SK-N-SH treated with all-trans-retinoic acid at 6 μM for 48 hours (cell line): ENCODE results near the gene KCNJ12.
"Not testable (repeated sequence)": the region's sequence is repeated elsewhere in the genome, so short reads cannot be mapped to it uniquely, and the experiment has no call there.

Source experiments
- ATAC-seq: fragments of 200-7000 bp; cut with Tn5 transposase; 3 replicates; pipeline ENCODE4 v1.9.1; 2020; ENCODE audit warnings: mild to moderate bottlenecking, moderate library complexity
- ARNTL ChIP-seq: fragments of 450-650 bp; formaldehyde crosslinking; IDR thresholded peaks from 2 replicates; pipeline ENCODE4 v1.5.0; 2020; ENCODE audit warnings: low read depth, mild to moderate bottlenecking, moderate library complexity, borderline replicate concordance
- BACH2 ChIP-seq: fragments of 250-450 bp; sonication (Bioruptor Pico); IDR thresholded peaks from 2 replicates; pipeline ENCODE4 v1.9.0; 2021; ENCODE audit warnings: mild to moderate bottlenecking, borderline replicate concordance
- CREB5 ChIP-seq: fragments of 250-450 bp; sonication (Bioruptor Pico); IDR thresholded peaks from 2 replicates; pipeline ENCODE4 v1.5.1; 2020; ENCODE audit warnings: low read depth, mild to moderate bottlenecking, moderate library complexity
- CSDC2 ChIP-seq: fragments of 250-450 bp; sonication (Bioruptor Pico); IDR thresholded peaks from 2 replicates; pipeline ENCODE4 v1.5.0; 2020; ENCODE audit warnings: mild to moderate bottlenecking, moderate library complexity
- ESRRG ChIP-seq: fragments of 250-450 bp; sonication (Bioruptor Pico); IDR thresholded peaks from 2 replicates; pipeline ENCODE4 v1.6.1; 2021; ENCODE audit warnings: mild to moderate bottlenecking
- GLIS3 ChIP-seq: fragments of 250-450 bp; sonication (Bioruptor Pico); IDR thresholded peaks from 2 replicates; pipeline ENCODE4 v1.5.0; 2020; ENCODE audit warnings: mild to moderate bottlenecking, moderate library complexity
- OSR1 ChIP-seq: fragments of 250-450 bp; sonication (Bioruptor Pico); IDR thresholded peaks from 2 replicates; pipeline ENCODE4 v1.8.0; 2022; ENCODE audit warnings: moderate library complexity, mild to moderate bottlenecking, inconsistent platforms
- PPARA ChIP-seq: fragments of 250-450 bp; sonication (Bioruptor Pico); IDR thresholded peaks from 2 replicates; pipeline ENCODE4 v1.5.0; 2020; ENCODE audit warnings: mild to moderate bottlenecking, borderline replicate concordance
- SNAI2 ChIP-seq: fragments of 250-450 bp; sonication (Bioruptor Pico); IDR thresholded peaks from 2 replicates; pipeline ENCODE4 v1.5.0; 2020; ENCODE audit warnings: mild to moderate bottlenecking, moderate library complexity
- TCF4 ChIP-seq: fragments of 250-450 bp; sonication (Bioruptor Pico); IDR thresholded peaks from 2 replicates; pipeline ENCODE4 v1.8.0; 2021; ENCODE audit warnings: mild to moderate bottlenecking, moderate library complexity, borderline replicate concordance
- TOX ChIP-seq: fragments of 250-450 bp; sonication (Bioruptor Pico); IDR thresholded peaks from 2 replicates; pipeline ENCODE4 v1.8.0; 2021; ENCODE audit warnings: mild to moderate bottlenecking, moderate library complexity, borderline replicate concordance
- TSHZ2 ChIP-seq: fragments of 250-450 bp; sonication (Bioruptor Pico); IDR thresholded peaks from 2 replicates; pipeline ENCODE4 v1.5.0; 2020; ENCODE audit warnings: mild to moderate bottlenecking, moderate library complexity
- ZC3H10 ChIP-seq: fragments of 250-450 bp; sonication (Bioruptor Pico); IDR thresholded peaks from 2 replicates; pipeline ENCODE4 v1.5.1; 2021; ENCODE audit warnings: mild to moderate bottlenecking, moderate library complexity
- ZFP3 ChIP-seq: fragments of 250-450 bp; sonication (Bioruptor Pico); IDR thresholded peaks from 2 replicates; pipeline ENCODE4 v1.5.0; 2020; ENCODE audit warnings: mild to moderate bottlenecking, moderate library complexity
- ZNF565 ChIP-seq: fragments of 450-650 bp; formaldehyde crosslinking; conservative IDR thresholded peaks from 2 replicates; pipeline ENCODE4 v1.5.0; 2020; ENCODE audit warnings: low read depth, mild to moderate bottlenecking, moderate library complexity
- ZNF70 ChIP-seq: fragments of 450-650 bp; formaldehyde crosslinking; IDR thresholded peaks from 2 replicates; pipeline ENCODE4 v1.5.0; 2020; ENCODE audit warnings: mild to moderate bottlenecking, moderate library complexity
- ZNF8 ChIP-seq: fragments of 450-650 bp; formaldehyde crosslinking; IDR thresholded peaks from 2 replicates; pipeline ENCODE4 v1.5.0; 2020; ENCODE audit warnings: mild to moderate bottlenecking, moderate library complexity
- TF ChIP-seq, protein P1 (sequence below): fragments of 250-450 bp; sonication (Bioruptor Pico); IDR thresholded peaks from 2 replicates; pipeline ENCODE4 v1.8.0; 2020; ENCODE audit warnings: mild to moderate bottlenecking, moderate library complexity, borderline replicate concordance
- TF ChIP-seq, protein P2 (sequence below): fragments of 250-450 bp; sonication (Bioruptor Pico); IDR thresholded peaks from 2 replicates; pipeline ENCODE4 v1.8.0; 2021; ENCODE audit warnings: low read depth, mild to moderate bottlenecking, moderate library complexity, borderline replicate concordance

The KCNJ12 gene

DNA sequence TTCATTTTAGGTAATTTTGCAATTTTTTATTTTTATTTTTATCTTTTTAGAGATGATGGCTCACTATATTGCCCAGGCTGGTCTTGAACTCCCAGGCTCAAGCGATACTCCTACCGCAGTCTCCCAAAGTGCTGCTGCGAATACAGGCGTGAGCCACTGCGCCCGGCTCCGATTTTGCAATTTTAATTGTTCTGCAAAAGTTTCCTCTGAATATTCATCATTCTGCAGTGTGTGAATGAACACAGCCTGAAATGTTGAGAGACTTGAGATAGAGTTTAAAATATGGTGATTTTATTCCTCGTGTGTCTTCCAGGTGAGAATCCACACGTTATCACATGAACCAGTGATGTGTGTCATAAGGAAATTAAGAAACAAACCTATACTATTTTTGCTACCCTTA, 75.8 kb downstream of the KCNJ12 start:
- no peak for TF ChIP-seq TCF4 (CRISPR knock-in tag)
- TF ChIP-seq CSDC2 (CRISPR knock-in tag): no peak
- TF ChIP-seq SNAI2 (CRISPR knock-in tag): no peak
- TF ChIP-seq ZNF8 (CRISPR knock-in tag): no peak
- TF ChIP-seq, protein P1, sequence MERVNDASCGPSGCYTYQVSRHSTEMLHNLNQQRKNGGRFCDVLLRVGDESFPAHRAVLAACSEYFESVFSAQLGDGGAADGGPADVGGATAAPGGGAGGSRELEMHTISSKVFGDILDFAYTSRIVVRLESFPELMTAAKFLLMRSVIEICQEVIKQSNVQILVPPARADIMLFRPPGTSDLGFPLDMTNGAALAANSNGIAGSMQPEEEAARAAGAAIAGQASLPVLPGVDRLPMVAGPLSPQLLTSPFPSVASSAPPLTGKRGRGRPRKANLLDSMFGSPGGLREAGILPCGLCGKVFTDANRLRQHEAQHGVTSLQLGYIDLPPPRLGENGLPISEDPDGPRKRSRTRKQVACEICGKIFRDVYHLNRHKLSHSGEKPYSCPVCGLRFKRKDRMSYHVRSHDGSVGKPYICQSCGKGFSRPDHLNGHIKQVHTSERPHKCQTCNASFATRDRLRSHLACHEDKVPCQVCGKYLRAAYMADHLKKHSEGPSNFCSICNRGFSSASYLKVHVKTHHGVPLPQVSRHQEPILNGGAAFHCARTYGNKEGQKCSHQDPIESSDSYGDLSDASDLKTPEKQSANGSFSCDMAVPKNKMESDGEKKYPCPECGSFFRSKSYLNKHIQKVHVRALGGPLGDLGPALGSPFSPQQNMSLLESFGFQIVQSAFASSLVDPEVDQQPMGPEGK: no peak
- no peak for TF ChIP-seq ARNTL
- no peak for TF ChIP-seq ZC3H10 (CRISPR knock-in tag)
- TF ChIP-seq BACH2 (CRISPR knock-in tag): no peak
- TF ChIP-seq, protein P2, sequence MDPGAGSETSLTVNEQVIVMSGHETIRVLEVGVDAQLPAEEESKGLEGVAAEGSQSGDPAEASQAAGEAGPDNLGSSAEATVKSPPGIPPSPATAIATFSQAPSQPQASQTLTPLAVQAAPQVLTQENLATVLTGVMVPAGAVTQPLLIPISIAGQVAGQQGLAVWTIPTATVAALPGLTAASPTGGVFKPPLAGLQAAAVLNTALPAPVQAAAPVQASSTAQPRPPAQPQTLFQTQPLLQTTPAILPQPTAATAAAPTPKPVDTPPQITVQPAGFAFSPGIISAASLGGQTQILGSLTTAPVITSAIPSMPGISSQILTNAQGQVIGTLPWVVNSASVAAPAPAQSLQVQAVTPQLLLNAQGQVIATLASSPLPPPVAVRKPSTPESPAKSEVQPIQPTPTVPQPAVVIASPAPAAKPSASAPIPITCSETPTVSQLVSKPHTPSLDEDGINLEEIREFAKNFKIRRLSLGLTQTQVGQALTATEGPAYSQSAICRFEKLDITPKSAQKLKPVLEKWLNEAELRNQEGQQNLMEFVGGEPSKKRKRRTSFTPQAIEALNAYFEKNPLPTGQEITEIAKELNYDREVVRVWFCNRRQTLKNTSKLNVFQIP (CRISPR knock-in tag): no peak
- TF ChIP-seq PPARA (CRISPR knock-in tag): no peak
- no peak for TF ChIP-seq CREB5 (CRISPR knock-in tag)
- no peak for TF ChIP-seq OSR1 (CRISPR knock-in tag)
- no peak for ATAC-seq

DNA sequence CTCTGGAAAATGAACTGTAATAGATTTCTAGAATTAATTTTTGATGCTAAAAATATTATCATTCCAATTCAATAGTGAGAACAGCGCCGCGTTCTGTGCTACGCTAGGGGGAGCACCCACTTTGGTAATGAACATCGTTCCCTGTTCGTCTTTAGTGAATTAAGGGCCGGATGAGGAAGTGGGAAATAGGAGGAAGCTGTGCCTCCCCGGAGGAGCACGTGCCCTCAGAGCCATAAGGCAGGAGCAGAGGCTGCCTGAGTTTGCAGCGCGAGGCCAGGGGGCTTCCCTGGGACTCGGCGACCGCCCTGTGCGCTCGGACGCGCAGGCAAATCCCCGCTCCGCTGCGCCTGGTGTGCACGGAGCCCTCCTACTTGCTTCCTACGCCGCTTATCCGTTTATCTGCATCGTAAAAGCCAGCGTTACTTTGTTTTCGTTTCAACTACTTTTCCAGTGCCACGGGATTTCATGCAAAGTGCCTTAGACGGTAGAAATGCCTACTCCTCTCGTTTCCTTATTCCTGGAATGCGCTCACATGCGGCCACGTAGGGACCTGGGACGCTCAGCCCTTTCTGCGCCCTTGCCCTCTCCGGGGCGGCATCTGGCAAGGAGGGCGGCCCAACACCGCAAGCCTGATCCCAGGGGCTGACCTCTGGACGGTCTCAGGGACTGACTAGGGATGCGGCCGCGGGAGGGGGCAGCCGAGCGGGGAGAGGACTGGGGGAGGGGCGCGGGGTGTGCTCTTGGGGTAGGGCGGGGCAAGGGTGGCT, 76.4 kb downstream of the KCNJ12 start:
- no peak for ATAC-seq
- no peak for TF ChIP-seq SNAI2 (CRISPR knock-in tag)
- no peak for TF ChIP-seq GLIS3 (CRISPR knock-in tag)
- no peak for TF ChIP-seq PPARA (CRISPR knock-in tag)
- TF ChIP-seq ZNF565 (CRISPR knock-in tag): no peak
- TF ChIP-seq TSHZ2: no peak
- TF ChIP-seq, protein P1: no peak
- no peak for TF ChIP-seq CSDC2 (CRISPR knock-in tag)

DNA sequence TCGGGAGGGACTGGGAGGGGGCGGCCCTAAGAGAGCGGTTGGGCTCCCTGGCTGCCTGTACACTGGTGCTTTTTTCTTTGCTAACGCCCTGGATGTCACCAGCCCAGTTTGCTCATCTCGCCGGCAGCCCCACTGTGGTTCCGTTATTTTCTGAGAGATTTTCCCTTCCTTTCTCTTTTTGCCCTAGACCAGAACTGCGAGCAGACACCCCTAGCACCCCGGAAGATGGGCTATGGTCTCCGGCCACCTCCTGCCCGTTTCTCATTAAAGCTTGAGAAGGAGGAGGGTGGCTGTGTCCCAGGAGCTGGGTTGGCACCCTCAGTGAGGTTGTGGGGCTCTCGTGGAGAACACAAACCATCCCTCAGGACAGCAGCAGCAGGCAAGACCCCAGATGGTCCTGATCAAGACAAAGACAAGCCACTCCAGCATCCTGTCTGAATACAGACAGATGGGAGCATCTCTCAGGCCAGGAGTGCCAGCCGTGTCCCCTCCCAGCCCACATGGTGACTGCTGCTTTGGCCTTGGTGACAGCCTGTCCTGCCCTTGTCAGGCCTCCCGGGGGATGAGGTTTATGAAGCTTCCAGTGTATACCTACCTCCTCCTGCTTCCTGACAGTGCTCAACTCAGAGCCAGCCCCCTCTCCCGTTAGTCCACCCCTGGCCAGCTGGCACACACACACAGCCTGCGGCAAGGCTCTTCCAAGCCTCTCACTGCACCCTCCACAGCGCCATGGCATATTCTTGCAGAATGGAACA, 77.2 kb downstream of the KCNJ12 start:
- no peak for ATAC-seq
- TF ChIP-seq CSDC2 (CRISPR knock-in tag) (no peak), ESRRG (CRISPR knock-in tag) (no peak), TOX (CRISPR knock-in tag) (no peak), ZFP3 (no peak), OSR1 (CRISPR knock-in tag) (no peak), ZNF70 (CRISPR knock-in tag) (no peak)
- TF ChIP-seq, protein P1: no peak

GRCh38 chr17:21454006-21454405, 77.8 kb downstream of the KCNJ12 start:
- not testable (repeated sequence) for ATAC-seq
